Breast epithelium (tissue), 4 donors: ENCODE results near the gene MAN1C1. TPM values are rescaled to one million over a fixed set of nuclear protein-coding genes. Genes with fewer than 3 reads are reported as not detected.
A peak's percentile ranks its signal among the peaks of the same experiment; 100 is the strongest.
"Not testable (repeated sequence)": the region's sequence is repeated elsewhere in the genome, so short reads cannot be mapped to it uniquely, and the experiment has no call there.

Source experiments
- DNase-seq, 2 donors: peaks; one replicate each; pipeline ENCODE4 v3.0.0-alpha.2; 2019; ENCODE audit warnings: low spot score in 2 of 2
- H3K27ac ChIP-seq, 2 donors: fragments of 200-600 bp; sonication (generic) in 1 of 2; one replicate each; pipeline ENCODE4 v1.5.1; 2016 to 2019; ENCODE audit warnings: mild to moderate bottlenecking in 1 of 2
- H3K27me3 ChIP-seq, 2 donors: fragments of 200-600 bp; sonication (generic) in 1 of 2; one replicate each; pipeline versions ENCODE4 v1.5.1 to v1.6.0; 2017 to 2019; ENCODE audit warnings: control low read depth in 1 of 2, mild to moderate bottlenecking in 1 of 2
- H3K36me3 ChIP-seq: fragments of 200-600 bp; one replicate; pipeline ENCODE4 v1.5.1; 2019
- H3K4me1 ChIP-seq, 2 donors: fragments of 200-600 bp; sonication (generic); one replicate each; pipeline ENCODE4 v1.5.1; 2016 to 2019; ENCODE audit warnings: control low read depth in 1 of 2
- H3K4me3 ChIP-seq, 3 donors: fragments of 200-600 bp; sonication (generic); 1 replicate in 2 of 3; 2 replicates in 1 of 3; pipeline ENCODE4 v1.5.1; 2016 to 2019; ENCODE audit warnings: mild to moderate bottlenecking in 3 of 3, moderate library complexity in 2 of 3
- H3K9me3 ChIP-seq, 2 donors: fragments of 200-600 bp; sonication (generic) in 1 of 2; one replicate each; pipeline ENCODE4 v1.5.1; 2016 to 2019; ENCODE audit warnings: control low read depth in 1 of 2
- CTCF ChIP-seq, 3 donors: fragments of 450-650 bp; IDR thresholded peaks; one replicate each; pipeline ENCODE4 v1.5.1; 2016 to 2017; ENCODE audit warnings: antibody characterized with exemption in 3 of 3, mild to moderate bottlenecking in 3 of 3, moderate library complexity in 3 of 3
- POLR2A ChIP-seq: fragments of 450-650 bp; IDR thresholded peaks from one replicate; pipeline ENCODE4 v1.6.1; 2016; ENCODE audit warnings: antibody characterized with exemption, mild to moderate bottlenecking, moderate library complexity
- POLR2AphosphoS5 ChIP-seq, 3 donors: sonication (generic); formaldehyde crosslinking; IDR thresholded peaks; one replicate each; pipeline ENCODE4 v1.6.1; 2017; ENCODE audit warnings: antibody characterized with exemption in 3 of 3
- intact Hi-C: fragments of 100-400 bp; cut with DNase I; formaldehyde crosslinking; loops from one replicate; pipeline ENCODE4 v1.15.1; 2023; ENCODE audit warnings: low total_unique reads
- total RNA-seq, 3 donors: library from RNA; depleted of rRNA; stranded (reverse); fragments of >200 nt; gene quantifications; one replicate each; pipeline ENCODE4 v1.1.0, GENCODE V29; 2016

MAN1C1 gene
- total RNA-seq, 3 donors from 2014 or later, result 6.7 to 13.8 (median 6.9) TPM

GRCh38 chr1:25694167-25695007 is 77.8 kb downstream of the MAN1C1 start:
- no peak overlapping the region for H3K4me3 ChIP-seq
- no peaks in the 10 kb centered on the region for H3K9me3 ChIP-seq
- H3K27me3 ChIP-seq, result no peaks in the 10 kb centered on the region
- intact Hi-C loops, result no loop called here
- H3K27ac ChIP-seq, result peak overlapping the region; percentile 73 to 92
- TF ChIP-seq POLR2AphosphoS5 (IDR thresholded peaks at IDR 0.05), result peak in 2 of 3 donors; percentile 38 to 85
- no peak for TF ChIP-seq CTCF (IDR thresholded peaks at IDR 0.05)
- no peaks in the 10 kb centered on the region for H3K36me3 ChIP-seq
- H3K4me1 ChIP-seq, result peaks cover 0 to 6% of the 10 kb centered on the region in 2 donors
- no peak for DNase-seq

DNA sequence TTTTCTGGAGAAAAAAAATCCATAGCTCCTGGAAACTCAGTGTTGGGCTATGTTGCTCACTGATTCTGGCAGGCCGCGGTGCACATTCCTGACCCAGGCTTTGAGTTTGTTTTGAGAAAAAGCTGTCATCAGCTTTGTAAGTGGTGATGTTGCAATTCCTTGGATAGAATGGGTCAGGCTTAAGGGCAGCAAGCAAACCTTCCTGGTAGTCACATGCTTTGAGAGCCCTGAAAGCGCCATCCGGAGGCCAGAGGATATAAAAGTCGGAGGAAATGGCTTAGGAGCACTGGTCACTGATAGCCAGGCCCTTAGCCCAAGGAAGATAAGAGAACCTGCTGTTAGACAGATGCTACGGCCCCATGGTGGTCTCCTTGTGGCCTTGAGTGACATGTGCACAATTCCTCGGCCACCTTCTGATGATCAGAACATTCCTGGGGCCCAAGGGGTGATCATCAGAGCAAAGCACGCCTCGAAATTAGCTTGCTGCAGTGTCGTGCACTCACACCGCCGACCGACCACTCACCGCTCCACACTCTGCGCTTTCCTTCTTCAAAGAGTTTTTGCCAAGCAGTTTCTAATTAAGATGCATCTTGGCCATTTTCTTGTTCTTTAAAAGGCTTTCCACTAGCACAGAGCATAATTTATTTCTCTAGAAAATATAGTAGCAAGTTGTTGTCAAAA is 78.6 kb downstream of the MAN1C1 start:
- DNase-seq, result peak in 1 of 2 donors; percentile 68
- no peaks in the 10 kb centered on the region for H3K9me3 ChIP-seq
- H3K4me3 ChIP-seq, result no peak overlapping the region
- H3K27me3 ChIP-seq, result no peaks in the 10 kb centered on the region
- peak overlapping the region; percentile 73 to 92 for H3K27ac ChIP-seq
- H3K36me3 ChIP-seq, result no peaks in the 10 kb centered on the region
- intact Hi-C loops, result no loop called here
- peaks cover 0 to 6% of the 10 kb centered on the region in 2 donors for H3K4me1 ChIP-seq
- TF ChIP-seq CTCF (IDR thresholded peaks at IDR 0.05) (no peak), POLR2AphosphoS5 (IDR thresholded peaks at IDR 0.05) (peak; percentile 80 to 98 (median 96))

DNA sequence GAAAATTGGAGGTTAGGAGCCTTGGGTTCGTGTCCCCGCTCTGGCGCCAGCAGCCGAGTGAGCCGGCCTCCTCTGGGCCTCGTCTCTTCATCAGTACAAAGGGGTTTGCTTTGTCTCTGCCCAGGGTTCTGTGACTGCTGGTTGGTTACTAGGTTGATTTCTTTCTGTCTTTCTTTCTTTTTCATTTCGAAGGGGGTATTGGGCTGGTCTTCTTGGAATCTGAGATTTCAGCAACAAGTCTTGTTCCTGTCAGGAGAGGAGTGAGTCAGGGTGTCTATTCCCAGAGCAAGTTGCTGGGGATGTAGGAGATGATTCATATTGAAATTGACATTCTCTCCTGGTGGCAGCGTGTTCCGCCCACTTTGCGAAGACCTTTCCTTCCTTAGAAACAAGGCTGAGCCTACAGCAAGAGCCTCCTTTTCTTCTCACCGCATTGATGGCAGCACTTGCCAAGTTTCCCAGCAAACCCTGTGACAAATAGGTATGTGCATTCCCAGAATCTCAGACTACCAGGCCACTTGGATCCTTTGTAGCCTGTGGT is 79.2 kb downstream of the MAN1C1 start:
- Histone ChIP-seq H3K27me3 (no peaks in the 10 kb centered on the region), H3K9me3 (no peaks in the 10 kb centered on the region), H3K27ac (peak overlapping the region; percentile 73 to 92), H3K4me3 (no peak overlapping the region), H3K4me1 (peaks cover 0 to 6% of the 10 kb centered on the region in 2 donors), H3K36me3 (no peaks in the 10 kb centered on the region)
- DNase-seq, result no peak
- TF ChIP-seq CTCF (IDR thresholded peaks at IDR 0.05) (no peak), POLR2AphosphoS5 (IDR thresholded peaks at IDR 0.05) (no peak), POLR2A (no peak)
- intact Hi-C loops, result no loop called here

GRCh38 chr1:25696643-25697042 is 80.1 kb downstream of the MAN1C1 start:
- H3K27ac ChIP-seq, H3K9me3 ChIP-seq, H3K36me3 ChIP-seq, intact Hi-C loops, H3K4me3 ChIP-seq, H3K27me3 ChIP-seq, DNase-seq, H3K4me1 ChIP-seq: not testable (repeated sequence)

DNA sequence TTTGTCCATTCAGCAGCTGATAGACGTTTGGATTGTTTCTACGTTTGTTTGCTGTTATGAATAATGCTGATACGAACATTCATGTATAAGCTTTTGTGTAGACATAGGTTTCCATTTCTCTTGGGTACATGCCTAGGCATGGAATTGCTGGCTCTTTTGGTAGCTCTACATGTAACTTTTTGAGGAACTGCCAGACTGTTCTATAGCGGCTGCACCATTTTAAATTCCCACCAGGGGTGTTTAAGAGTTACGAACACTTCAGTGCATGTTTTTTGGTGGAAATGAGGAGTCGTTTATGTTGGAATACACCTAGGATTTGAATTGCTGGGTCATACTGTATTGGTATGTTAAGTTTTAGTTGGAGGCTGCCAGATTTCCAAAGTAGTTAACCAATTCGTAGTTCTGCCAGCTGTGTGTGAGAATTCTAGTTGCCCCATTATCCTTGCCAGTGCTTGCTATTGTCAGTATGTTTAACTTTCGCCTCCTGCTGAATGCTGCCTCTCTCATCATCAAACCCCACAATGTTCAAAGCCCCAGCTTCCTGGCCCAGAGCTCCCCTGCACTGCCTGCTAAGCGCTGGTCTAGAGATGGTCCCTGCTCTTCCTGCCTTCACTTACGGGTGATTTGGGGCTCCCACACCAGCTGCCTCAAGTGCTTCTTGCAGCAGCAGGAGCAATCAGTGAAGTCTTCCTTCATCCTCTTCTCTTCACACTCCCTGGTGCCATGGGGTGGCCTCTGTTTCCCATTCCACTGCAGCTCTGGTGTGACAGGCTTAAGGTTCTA is 81.0 kb downstream of the MAN1C1 start:
- no peaks in the 10 kb centered on the region for H3K9me3 ChIP-seq
- no peak overlapping the region for H3K4me3 ChIP-seq
- peaks cover 0 to 6% of the 10 kb centered on the region in 2 donors for H3K4me1 ChIP-seq
- no peak overlapping the region for H3K27ac ChIP-seq
- intact Hi-C loops, result no loop called here
- H3K36me3 ChIP-seq, result no peaks in the 10 kb centered on the region
- DNase-seq, result no peak
- no peaks in the 10 kb centered on the region for H3K27me3 ChIP-seq
- no peak for TF ChIP-seq CTCF (IDR thresholded peaks at IDR 0.05)
- no peak for TF ChIP-seq POLR2A
- no peak for TF ChIP-seq POLR2AphosphoS5 (IDR thresholded peaks at IDR 0.05)
